ENCODE data around the gene NCAPD3.

DNA sequence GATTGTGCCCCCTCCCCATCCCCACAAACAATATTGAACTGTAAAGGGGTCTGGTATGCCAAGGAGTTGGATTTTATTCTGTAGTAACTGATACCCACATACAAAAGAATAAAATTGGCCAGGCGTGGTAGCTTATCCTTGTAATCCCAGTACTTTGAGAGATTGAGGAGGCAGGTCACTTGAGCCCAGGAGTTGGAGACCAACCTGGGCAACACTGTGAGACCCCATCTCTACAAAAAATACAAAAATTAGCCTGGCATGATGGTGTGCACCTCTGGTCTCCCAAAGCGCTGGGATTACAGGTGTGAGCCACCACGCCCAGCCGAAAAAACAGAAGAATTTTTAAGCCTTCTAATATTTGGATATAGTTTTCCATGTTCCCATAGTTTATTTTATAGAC, 48.2 kb upstream of the NCAPD3 start:
- TF ChIP-seq SP1 (IDR thresholded peaks at IDR 0.05) (no peak), PKNOX1 (IDR thresholded peaks at IDR 0.05) (no peak), FOXA1 (IDR thresholded peaks at IDR 0.05) (no peak), ARNT (IDR thresholded peaks at IDR 0.05) (no peak), NFRKB (IDR thresholded peaks at IDR 0.05) (no peak), ZNF384 (IDR thresholded peaks at IDR 0.05) (no peak), HDGF (IDR thresholded peaks at IDR 0.05; ENCODE audit: borderline replicate concordance) (no peak), CTBP1 (IDR thresholded peaks at IDR 0.05; ENCODE audit: borderline replicate concordance) (no peak), SUZ12 (IDR thresholded peaks at IDR 0.05) (no peak)

Data from HEK293T (cell line).